GM12801 (cell line): Measurements from ENCODE around the gene KLHL35.

Experiments used
- CTCF ChIP-seq: IDR thresholded peaks from one replicate; pipeline ENCODE4 v1.5.1; 2011; ENCODE audit warnings: control low read depth; ENCODE audit not compliant: insufficient read length; ENCODE audit errors: extremely low read depth

KLHL35 gene

GRCh38 chr11:75408957-75409219 lies 24.1 kb downstream of the KLHL35 start:
- no peak for TF ChIP-seq CTCF

GRCh38 chr11:75406338-75406777 lies 26.6 kb downstream of the KLHL35 start:
- TF ChIP-seq CTCF, result no peak

- TF ChIP-seq CTCF, result no peak
Measured at GRCh38 chr11:75403983-75404658, 28.9 kb downstream of the KLHL35 start.

- TF ChIP-seq CTCF, result no peak
Measured at GRCh38 chr11:75403037-75403436, 30.0 kb downstream of the KLHL35 start.

- no peak for TF ChIP-seq CTCF
Measured at GRCh38 chr11:75402002-75402773, 30.8 kb downstream of the KLHL35 start.

- TF ChIP-seq CTCF, result no peak
Measured at GRCh38 chr11:75400146-75400865, 32.7 kb downstream of the KLHL35 start.

GRCh38 chr11:75399344-75400145 lies 33.5 kb downstream of the KLHL35 start, which contains the start of gene RPS3:
RPS3 (plus strand) TSS chr11:75399518; CDS start chr11:75399548, 30 bp downstream.
- TF ChIP-seq CTCF, result no peak
